A549 treated with Hydrocortisone at 1 μM for 4 hours (cell line): ENCODE measurements around the gene DENND5B. TPM values are rescaled to one million over a fixed set of nuclear protein-coding genes. Genes with fewer than 3 reads are reported as not detected.

Experiments
- total RNA-seq: library from RNA; stranded (reverse); fragments of 200-300 nt; extraction: Qiagen RNA extraction; gene quantifications from 5 replicates; pipeline ENCODE4 v1.2.3, GENCODE V29; 2022

DENND5B gene
- 10.3 to 13.4 TPM (median 13.0 TPM) in 5 replicates for total RNA-seq

GRCh38 chr12:31590642-31591379 is at the start of gene DENND5B:
Gene DENND5B (minus strand): TSS chr12:31591136. CDS start chr12:31590832, 304 bp downstream.

Other genes starting within 250 kb of the DENND5B start
- gene ETFBKMT, start 68.6 kb upstream of the DENND5B start, total RNA-seq = 0.88 to 1.3 TPM (median 1.1 TPM) in 5 replicates
- 9.5 to 10.5 TPM (median 10.1 TPM) in 5 replicates for gene AMN1, start 137.9 kb upstream of the DENND5B start, total RNA-seq